HG02938 (cell line): ENCODE results near the gene TPPP.
"Not testable (repeated sequence)": the region's sequence is repeated elsewhere in the genome, so short reads cannot be mapped to it uniquely, and the experiment has no call there.

Experiments
- ATAC-seq: cut with Tn5 transposase; IDR thresholded peaks from one replicate; pipeline ENCODE4 v1.9.1; 2021; ENCODE audit warnings: mild to moderate bottlenecking, moderate library complexity; ENCODE audit not compliant: unreplicated experiment

Gene TPPP

GRCh38 chr5:679166-679895 is 13.8 kb downstream of the TPPP start:
- ATAC-seq, result not testable (repeated sequence)

GRCh38 chr5:678521-678920 is 14.6 kb downstream of the TPPP start:
- ATAC-seq, result not testable (repeated sequence)

DNA sequence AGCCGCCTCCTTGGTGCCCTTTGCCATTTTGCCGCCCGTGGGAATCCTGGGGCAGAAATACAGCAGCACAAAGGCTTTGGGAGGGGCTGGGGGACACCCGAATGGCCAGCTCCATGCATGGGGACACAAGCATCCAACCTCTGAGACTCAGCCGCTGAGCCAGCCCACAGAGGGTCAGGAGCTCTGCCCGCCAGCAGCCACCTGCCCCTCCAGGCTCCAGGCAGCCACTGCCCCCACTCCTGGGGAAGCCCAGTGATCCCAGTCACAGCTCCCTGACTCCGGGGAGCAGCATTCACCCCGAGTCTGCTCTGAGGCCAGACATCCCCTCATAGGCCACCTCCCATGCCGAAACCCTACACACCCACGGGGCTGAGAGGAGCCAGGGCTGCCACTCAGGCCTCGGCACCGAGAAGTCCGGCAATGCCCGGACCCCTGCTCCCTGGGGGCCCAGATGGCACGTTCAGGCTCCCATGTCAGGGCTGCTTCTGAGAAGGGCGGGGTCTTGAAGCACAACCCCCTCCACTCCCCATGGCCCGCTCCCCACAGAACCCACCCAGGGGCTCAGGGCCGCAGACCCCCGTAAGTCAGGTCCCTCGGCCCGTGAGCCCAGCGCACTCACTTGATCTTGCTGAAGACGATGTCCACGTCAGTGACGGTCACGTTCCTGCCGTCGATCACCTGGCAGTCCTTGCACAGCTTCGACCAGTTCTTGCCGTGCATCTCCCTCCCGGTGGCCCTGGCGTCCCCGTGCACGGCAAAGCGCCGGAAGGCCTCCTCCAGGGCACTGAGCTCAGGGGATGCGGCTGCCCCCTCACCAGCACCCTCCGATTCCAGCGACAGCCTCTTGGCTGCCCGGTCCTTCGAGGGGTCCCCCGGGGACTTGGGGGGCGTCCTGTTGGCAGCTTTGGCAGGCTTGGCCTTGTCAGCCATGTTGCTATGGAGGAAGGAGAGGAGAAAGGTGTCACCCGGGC is 15.7 kb downstream of the TPPP start:
- ATAC-seq, result no peak

DNA sequence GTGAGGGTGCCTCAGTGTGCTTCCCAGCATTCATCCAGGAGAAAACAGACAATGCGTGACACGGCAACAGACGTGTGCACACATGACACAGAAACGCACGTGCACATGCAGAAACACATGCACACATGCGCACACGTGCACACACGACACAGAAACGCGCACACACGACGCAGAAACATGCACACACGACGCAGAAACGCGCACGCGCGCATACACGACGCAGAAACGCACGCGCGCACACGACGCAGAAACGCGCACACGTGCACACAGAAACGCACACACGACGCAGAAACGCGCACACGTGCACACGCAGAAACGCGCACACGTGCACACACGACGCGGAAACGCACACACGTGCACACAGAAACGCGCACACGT is 16.5 kb downstream of the TPPP start:
- ATAC-seq, result no peak

DNA sequence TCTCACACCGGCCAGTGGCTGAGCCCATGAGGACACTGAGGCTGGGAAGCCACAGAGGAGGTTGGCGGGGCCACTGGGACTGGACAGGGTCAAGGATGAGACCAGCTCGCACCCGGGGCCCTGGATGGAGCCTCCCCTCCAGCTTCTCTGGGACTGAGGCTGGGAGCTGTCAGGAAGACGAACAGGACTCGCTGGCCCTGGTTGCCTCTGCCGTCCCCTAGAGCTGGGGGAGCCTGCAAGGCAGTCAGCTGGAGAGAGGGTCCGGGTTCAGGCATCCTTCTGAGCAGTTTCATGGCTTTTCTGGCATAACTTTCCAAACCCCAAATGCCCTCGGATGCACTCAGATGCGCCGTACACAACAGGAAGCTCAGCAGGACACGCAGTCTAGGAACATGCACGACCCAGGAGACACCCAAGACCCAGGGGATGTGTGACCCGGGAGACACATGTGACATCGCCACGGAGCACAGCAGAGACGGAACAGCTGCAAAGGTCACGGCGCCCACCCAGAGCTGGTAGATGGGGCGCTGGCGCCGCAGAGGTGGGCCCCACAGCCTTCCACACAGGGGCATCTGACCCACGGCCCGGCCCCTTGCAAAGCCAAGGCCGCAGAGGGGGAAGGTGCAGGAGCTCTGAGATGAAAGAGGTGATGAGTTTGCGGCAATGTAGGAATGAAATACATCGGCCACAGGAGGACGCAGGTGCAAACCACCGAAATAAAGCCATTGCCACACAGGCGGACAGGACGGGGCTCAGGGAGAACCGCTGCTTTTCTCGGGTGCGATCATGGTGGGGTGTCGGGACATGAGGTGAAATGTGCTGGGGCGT is 17.1 kb downstream of the TPPP start:
- ATAC-seq, result no peak

DNA sequence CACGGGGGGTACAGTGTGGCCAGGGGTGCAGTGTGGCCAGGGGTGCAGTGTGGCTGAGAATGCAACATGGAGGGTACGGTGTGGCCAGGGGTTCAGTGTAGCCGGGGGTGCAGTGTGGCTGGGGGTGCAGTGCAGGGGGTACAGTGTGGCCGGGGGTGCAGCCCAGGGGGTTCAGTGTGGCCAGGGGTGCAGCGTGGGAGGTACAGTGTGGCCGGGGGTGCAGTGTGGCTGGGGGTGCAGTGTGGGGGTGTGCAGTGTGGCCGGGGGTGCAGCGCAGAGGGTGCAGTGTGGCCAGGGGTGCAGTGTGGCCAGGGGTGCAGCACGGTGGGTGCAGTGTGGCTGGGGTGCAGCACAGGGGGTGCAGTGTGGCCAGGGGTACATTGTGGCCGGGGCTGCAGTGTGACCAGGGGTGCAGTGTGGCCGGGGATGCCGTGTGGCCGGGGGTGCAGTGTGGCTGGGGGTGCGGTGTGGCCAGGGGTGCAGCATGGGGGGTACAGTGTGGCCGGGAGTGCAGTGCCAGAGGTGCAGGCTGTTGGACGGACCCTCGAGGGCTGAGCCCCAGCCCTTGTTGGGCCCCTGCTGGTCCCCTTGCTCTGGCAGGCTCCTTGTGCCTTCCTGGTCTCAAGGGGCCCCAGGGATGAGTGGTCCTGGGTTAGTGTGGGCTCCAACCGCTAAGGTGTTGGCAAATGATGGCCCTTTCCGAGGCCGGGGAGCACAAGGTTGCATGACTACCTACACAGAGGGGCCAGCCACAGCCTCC is 17.9 kb downstream of the TPPP start:
- no peak for ATAC-seq

GRCh38 chr5:674630-675011 is 18.5 kb downstream of the TPPP start:
- no peak for ATAC-seq

DNA sequence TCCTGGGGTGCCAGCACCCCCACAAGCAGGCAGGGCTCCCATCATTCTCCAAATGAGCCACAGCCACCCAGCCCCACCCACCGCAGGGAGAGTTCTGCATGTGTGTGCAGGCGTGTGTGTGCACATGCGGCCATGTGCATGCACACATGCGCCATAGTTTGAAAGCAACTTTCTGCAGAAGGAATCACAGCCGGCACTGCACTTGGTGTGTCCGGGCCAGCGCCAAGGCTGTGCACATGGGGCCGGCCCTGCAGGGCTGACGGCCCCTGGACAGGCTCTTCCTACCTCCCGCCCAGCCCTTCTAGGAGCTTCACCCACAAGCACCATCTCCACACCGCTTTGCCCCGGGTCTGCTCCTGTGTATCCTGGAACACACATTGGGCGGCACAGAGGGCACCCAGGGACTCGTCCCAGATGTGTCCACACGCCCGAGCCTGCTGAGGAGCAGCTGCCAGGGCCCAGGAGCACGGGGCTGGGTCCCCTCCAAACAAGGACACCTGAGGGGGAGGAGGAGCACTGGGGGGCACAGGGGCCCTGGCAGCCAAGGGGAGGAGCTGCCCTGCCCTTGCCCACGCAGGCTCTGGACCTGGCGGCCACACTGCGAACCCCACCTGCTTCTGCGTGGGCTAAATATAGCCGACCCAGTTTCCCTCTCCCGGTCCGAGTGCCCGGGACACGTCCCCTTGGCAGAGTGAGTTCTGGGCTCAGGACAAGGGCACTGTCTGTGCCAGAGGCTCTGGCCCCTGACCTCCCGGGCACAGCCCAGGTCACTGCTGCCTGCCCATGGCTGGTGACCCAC is 19.1 kb downstream of the TPPP start:
- ATAC-seq, result no peak

DNA sequence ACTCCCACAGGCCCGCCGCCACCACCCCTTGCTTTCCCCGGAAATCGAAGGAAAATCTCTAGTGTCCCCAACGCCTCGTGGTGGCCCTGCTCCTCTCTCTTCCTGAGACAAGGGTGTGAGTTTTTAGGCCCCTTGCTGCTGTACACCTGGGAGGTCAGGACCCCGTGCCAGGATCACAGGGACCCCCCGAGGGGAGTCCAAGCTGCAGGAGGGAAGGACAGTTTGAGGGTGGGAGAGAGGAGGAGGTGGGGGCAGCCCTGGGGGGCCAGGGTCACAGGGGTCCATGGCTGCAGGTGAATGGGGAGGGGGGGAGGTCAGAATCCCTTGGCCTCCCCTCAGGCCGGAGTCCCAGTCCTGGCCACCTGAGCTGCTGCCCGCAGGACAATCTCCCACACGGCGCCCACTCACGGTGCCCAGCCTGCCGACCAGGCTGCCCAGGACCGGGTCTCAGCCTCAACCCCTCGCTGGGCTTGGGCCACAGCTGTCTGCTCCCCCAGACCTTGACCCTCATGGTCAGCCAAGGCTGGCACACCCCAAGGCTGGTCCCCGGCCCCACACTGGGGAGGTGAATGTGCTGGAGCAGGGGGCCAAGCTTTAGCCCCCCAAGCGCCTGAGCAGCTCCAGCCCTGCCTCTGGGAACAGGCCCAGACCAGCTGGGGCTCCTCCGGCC is 19.9 kb downstream of the TPPP start:
- no peak for ATAC-seq

DNA sequence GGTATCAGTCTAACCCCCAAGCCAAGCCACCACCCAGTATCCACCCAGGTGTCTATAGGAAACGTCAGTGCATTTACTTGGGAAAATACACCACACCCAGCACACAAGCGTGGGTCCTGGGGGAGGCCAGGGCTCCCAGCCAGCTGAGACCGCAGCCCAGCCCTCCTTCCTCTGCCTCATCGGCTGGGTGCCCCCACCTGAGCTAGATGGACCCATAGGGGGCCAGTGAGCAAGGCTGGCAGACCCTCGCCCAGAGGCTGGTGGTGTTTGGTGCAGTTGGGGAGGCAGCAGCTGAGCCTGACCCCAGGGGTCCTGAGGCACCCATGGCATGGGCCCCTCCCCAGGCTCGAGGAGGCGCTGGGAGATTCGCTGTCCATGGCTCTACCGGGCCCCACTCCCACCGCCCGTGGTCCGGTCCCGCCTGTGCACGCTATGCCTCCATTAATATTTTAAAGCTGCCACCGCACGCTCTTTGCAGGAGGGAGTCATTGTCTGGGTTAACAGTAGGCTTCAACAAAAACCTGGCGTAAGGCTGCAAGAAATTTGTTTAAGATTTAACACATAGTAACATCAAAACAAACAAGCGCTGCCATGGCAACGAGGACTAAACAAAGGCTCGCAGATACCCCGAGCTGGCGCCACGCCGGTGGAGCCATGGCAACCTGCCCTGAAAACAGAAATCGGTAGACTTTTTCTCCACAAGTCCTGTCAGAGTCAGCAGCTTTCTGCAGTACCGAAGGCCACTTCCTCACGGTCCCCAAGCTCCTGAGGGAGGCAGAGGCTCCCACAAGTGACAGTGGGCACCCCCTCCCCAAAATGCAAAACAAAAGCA is 20.6 kb downstream of the TPPP start:
- ATAC-seq, result no peak

- ATAC-seq, result no peak
Observed at GRCh38 chr5:671459-672328, 21.5 kb downstream of the TPPP start.

DNA sequence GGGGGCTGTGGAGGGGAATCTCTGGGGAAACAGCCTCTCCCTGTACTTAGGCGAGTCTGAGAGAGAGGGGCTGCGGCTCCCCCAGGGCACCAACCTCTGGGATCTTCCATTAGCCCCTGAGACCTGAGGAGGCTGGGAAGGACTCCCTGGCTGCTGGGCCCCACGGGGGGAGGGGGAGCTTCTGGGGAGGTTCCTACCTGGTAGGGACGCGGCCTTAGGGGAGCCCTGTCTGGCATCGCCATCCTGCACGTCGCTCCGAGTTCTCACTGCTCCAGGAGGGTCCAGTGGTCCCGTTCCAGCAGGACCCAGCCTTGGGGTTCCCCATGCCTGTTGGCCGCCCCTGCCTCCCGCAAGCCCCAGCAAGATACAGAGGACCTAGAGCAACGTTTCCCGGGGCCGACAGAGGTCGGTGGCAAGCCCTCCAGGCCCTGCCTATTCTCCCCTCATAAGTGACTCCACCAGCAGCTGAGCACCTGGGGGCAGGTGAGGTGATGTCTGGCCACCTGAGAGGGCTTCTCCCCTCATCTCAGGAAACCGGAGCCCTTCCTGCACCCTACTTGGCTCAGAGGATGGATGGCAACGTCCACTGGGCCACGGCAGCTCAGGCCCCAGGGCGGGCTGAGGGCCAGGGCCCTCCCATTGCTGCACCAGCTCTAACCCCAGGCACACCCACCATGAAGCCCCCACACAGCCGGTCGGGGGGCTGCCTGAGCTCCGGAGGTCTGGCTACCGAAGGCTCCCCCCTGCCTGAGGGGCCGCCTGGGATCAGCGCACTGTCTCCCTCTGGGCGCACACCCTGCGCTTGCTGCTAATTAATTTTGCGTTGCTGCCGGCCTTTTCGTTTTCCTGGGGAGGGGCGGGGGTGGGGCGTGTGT is 22.5 kb downstream of the TPPP start:
- ATAC-seq, result no peak

DNA sequence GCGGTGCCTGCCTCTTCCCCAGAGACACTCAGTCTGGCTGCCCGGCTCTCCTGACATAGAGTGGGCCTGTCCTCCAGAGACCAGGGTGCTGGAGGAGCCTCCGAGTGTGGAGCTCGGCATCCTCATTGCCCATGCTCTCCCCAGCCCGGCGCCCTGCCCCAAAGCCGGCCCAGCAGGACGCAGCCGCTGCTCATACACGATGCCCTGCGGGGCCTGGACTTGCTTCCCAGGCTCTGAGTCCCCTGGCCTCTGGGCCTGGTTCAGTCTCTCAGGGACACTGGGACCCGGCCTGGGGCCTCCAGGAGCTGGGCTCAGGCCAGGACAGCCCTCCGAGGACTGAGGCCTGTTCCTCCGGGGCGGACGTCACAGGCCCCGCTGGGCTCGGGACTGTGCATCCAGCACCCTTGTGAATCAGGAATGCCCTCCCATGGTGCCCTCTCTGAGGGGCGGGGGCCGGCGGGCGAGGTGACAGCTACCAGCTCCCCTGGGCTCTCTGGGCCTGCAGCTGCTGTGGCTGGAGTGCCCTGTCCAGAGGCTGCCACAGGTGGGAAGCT is 23.2 kb downstream of the TPPP start:
- no peak for ATAC-seq

- no peak for ATAC-seq
Observed at GRCh38 chr5:669111-669841, 23.9 kb downstream of the TPPP start.

DNA sequence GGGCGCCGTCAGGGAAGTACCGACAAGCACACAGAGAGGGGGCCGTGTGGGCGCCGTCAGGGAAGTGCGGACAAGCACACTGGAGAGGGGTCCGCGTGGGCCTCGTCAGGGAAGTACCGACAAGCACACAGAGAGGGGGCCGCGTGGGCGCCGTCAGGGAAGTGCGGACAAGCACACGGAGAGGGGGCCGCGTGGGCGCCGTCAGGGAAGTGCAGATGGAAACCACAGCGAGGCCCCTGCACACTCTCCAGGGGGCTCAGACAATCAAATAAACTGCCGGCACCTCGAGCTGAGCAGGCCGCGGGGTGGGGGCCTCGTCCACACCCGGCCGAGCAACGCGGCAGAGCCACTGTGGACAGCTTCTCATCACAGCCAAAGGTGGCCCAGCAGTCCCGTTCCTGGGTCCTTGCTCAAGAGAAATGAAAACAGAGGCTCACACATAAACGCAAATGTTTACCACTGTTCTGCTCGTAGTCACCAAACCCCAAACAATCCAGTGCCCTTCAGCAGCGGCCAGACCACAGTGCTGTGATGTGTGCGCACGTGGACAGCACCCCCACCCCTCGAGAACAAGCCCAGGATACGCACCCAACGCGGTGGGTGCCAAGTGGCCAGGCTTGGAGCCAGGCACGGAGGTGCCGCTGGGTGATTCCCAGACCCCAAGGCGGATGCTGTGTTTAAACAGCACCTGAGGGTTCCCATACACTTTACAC is 24.7 kb downstream of the TPPP start:
- no peak for ATAC-seq
